Ascending aorta (tissue), 2 donors: Measurements from ENCODE around the gene SH3PXD2A. TPM values are rescaled to one million over a fixed set of nuclear protein-coding genes. Genes with fewer than 3 reads are reported as not detected.
A peak's percentile ranks its signal among the peaks of the same experiment; 100 is the strongest.

Source experiments
- DNase-seq, 2 donors: peaks; one replicate each; pipeline ENCODE4 v3.0.0-alpha.2; 2019; ENCODE audit warnings: low spot score in 2 of 2
- H3K27ac ChIP-seq, 2 donors: fragments of 200-600 bp; sonication (generic); one replicate each; pipeline ENCODE4 v1.5.1; 2016 to 2017; ENCODE audit warnings: mild to moderate bottlenecking in 1 of 2
- H3K27me3 ChIP-seq: fragments of 200-600 bp; sonication (generic); one replicate; pipeline ENCODE4 v1.5.1; 2017
- H3K36me3 ChIP-seq, 2 donors: fragments of 200-600 bp; sonication (generic); one replicate each; pipeline ENCODE4 v1.5.1; 2016
- H3K4me1 ChIP-seq, 2 donors: fragments of 200-600 bp; sonication (generic); one replicate each; pipeline ENCODE4 v1.5.1; 2016 to 2017; ENCODE audit warnings: mild to moderate bottlenecking in 1 of 2
- H3K4me3 ChIP-seq, 2 donors: fragments of 200-600 bp; sonication (generic); one replicate each; pipeline ENCODE4 v1.5.1; 2016 to 2017; ENCODE audit warnings: mild to moderate bottlenecking in 1 of 2
- H3K9me3 ChIP-seq, 2 donors: fragments of 200-600 bp; sonication (generic); one replicate each; pipeline ENCODE4 v1.5.1; 2016
- CTCF ChIP-seq, 3 experiments: fragments of 200-600 bp in 2 of 3; fragments of 450-650 bp in 1 of 3; sonication (generic) in 2 of 3; IDR thresholded peaks; one replicate each; pipeline ENCODE4 v1.5.1; 2016 to 2019; ENCODE audit warnings: antibody characterized with exemption in 3 of 3, mild to moderate bottlenecking in 1 of 3, moderate library complexity in 1 of 3
- intact Hi-C: fragments of 100-400 bp; cut with DNase I; formaldehyde crosslinking; loops from one replicate; pipeline ENCODE4 v1.15.1; 2023
- total RNA-seq: library from RNA; depleted of rRNA; stranded (reverse); fragments of >200 nt; gene quantifications from one replicate; pipeline ENCODE4 v1.1.0, GENCODE V29; 2016

SH3PXD2A gene
- total RNA-seq, 1 donor from 2014 or later, result 50.0 TPM

GRCh38 chr10:103856797-103857170, 1.4 kb upstream of the SH3PXD2A start:
- intact Hi-C loops, result loop anchor here (5.0 kb wide), 1 partner anchor 84 kb away; no protein-coding TSS in a partner anchor
- H3K27me3 ChIP-seq, result no peaks in the 10 kb centered on the region
- no peaks in the 10 kb centered on the region for H3K36me3 ChIP-seq
- H3K4me3 ChIP-seq, result no peak overlapping the region
- H3K4me1 ChIP-seq, result peaks cover 0 to 28% of the 10 kb centered on the region in 2 donors
- DNase-seq, result no peak
- H3K9me3 ChIP-seq, result no peaks in the 10 kb centered on the region
- TF ChIP-seq CTCF (IDR thresholded peaks at IDR 0.05), result no peak
- H3K27ac ChIP-seq, result no peak overlapping the region

- Histone ChIP-seq H3K4me1 (peaks cover 0 to 32% of the 10 kb centered on the region in 2 donors), H3K4me3 (peak overlapping the region; percentile 75 to 78), H3K9me3 (no peaks in the 10 kb centered on the region), H3K36me3 (no peaks in the 10 kb centered on the region), H3K27me3 (no peaks in the 10 kb centered on the region), H3K27ac (peak overlapping the region in 1 of 2 donors; percentile 57)
- TF ChIP-seq CTCF (IDR thresholded peaks at IDR 0.05), result no peak
- no peak for DNase-seq
- intact Hi-C loops, result loop anchor here (2.0 to 5.0 kb wide), 2 partner anchors 37 to 84 kb away; no protein-coding TSS in a partner anchor
Measured at GRCh38 chr10:103855852-103856796, 748 bp upstream of the SH3PXD2A start.

- peak overlapping the region; percentile 75 to 78 for H3K4me3 ChIP-seq
- H3K9me3 ChIP-seq, result no peaks in the 10 kb centered on the region
- H3K36me3 ChIP-seq, result no peaks in the 10 kb centered on the region
- peaks cover 6 to 42% of the 10 kb centered on the region in 2 donors for H3K4me1 ChIP-seq
- intact Hi-C loops, result loop anchor here (2.0 to 5.0 kb wide), 2 partner anchors 36 to 83 kb away; no protein-coding TSS in a partner anchor
- DNase-seq, result no peak
- H3K27me3 ChIP-seq, result no peaks in the 10 kb centered on the region
- H3K27ac ChIP-seq, result peak overlapping the region; percentile 36 to 45
- peak in 1 of 3 experiments; percentile 27 for TF ChIP-seq CTCF (IDR thresholded peaks at IDR 0.05)
Measured at GRCh38 chr10:103854686-103855391, 537 bp downstream of the SH3PXD2A start.

- H3K27me3 ChIP-seq, result no peaks in the 10 kb centered on the region
- H3K4me3 ChIP-seq, result peak overlapping the region; percentile 75 to 78
- peak overlapping the region; percentile 36 to 45 for H3K27ac ChIP-seq
- no peaks in the 10 kb centered on the region for H3K36me3 ChIP-seq
- intact Hi-C loops, result loop anchor here (2.0 kb wide), 1 partner anchor 35 kb away; no protein-coding TSS in a partner anchor
- TF ChIP-seq CTCF (IDR thresholded peaks at IDR 0.05), result no peak
- no peak for DNase-seq
- H3K9me3 ChIP-seq, result no peaks in the 10 kb centered on the region
- H3K4me1 ChIP-seq, result peaks cover 10 to 48% of the 10 kb centered on the region in 2 donors
Measured at GRCh38 chr10:103854265-103854685, 1.1 kb downstream of the SH3PXD2A start.

GRCh38 chr10:103853428-103854264, 1.7 kb downstream of the SH3PXD2A start:
- TF ChIP-seq CTCF (IDR thresholded peaks at IDR 0.05), result no peak

More at GRCh38 chr10:103853428-103854264, 1.7 kb downstream of the SH3PXD2A start:
- peak overlapping the region in 1 of 2 donors; percentile 75 for H3K4me3 ChIP-seq
- no peaks in the 10 kb centered on the region for H3K9me3 ChIP-seq
- peak overlapping the region in 1 of 2 donors; percentile 36 for H3K27ac ChIP-seq
- no peaks in the 10 kb centered on the region for H3K27me3 ChIP-seq
- intact Hi-C loops, result loop anchor here (2.0 kb wide), 1 partner anchor 35 kb away; no protein-coding TSS in a partner anchor
- peaks cover 11 to 49% of the 10 kb centered on the region in 2 donors for H3K4me1 ChIP-seq
- DNase-seq, result no peak
- no peaks in the 10 kb centered on the region for H3K36me3 ChIP-seq
